GM15510 (cell line): Measurements from ENCODE around the gene CYP24A1.

Source experiments
- POLR2A ChIP-seq: IDR thresholded peaks from 3 replicates; pipeline ENCODE4 v1.6.1; 2011; ENCODE audit warnings: borderline replicate concordance; ENCODE audit not compliant: insufficient read length; ENCODE audit errors: extremely low read depth

CYP24A1 gene

GRCh38 chr20:54207053-54207742 lies 33.4 kb upstream of the CYP24A1 start:
- TF ChIP-seq POLR2A: no peak

- TF ChIP-seq POLR2A: no peak
These were observed 31.7 kb upstream of the CYP24A1 start for GRCh38 chr20:54205450-54205849.

- TF ChIP-seq POLR2A: no peak
These were observed 30.7 kb upstream of the CYP24A1 start for GRCh38 chr20:54204481-54204880.

GRCh38 chr20:54204063-54204462 lies 30.3 kb upstream of the CYP24A1 start:
- TF ChIP-seq POLR2A: no peak

GRCh38 chr20:54203281-54203680 lies 29.5 kb upstream of the CYP24A1 start:
- no peak for TF ChIP-seq POLR2A

GRCh38 chr20:54201268-54201846 lies 27.6 kb upstream of the CYP24A1 start:
- TF ChIP-seq POLR2A: no peak

GRCh38 chr20:54200487-54201267 lies 26.9 kb upstream of the CYP24A1 start:
- TF ChIP-seq POLR2A: no peak

GRCh38 chr20:54199721-54200176 lies 26.0 kb upstream of the CYP24A1 start:
- no peak for TF ChIP-seq POLR2A

GRCh38 chr20:54199283-54199682 lies 25.5 kb upstream of the CYP24A1 start:
- TF ChIP-seq POLR2A: no peak

- TF ChIP-seq POLR2A: no peak
These were observed 24.1 kb upstream of the CYP24A1 start for GRCh38 chr20:54197621-54198604.

GRCh38 chr20:54195483-54196472 lies 22.0 kb upstream of the CYP24A1 start:
- TF ChIP-seq POLR2A: no peak

- no peak for TF ChIP-seq POLR2A
These were observed 21.1 kb upstream of the CYP24A1 start for GRCh38 chr20:54194724-54195438.

- no peak for TF ChIP-seq POLR2A
These were observed 20.0 kb upstream of the CYP24A1 start for GRCh38 chr20:54193817-54194216.
